ENCODE results near the gene SMIM43.

The SMIM43 gene

DNA sequence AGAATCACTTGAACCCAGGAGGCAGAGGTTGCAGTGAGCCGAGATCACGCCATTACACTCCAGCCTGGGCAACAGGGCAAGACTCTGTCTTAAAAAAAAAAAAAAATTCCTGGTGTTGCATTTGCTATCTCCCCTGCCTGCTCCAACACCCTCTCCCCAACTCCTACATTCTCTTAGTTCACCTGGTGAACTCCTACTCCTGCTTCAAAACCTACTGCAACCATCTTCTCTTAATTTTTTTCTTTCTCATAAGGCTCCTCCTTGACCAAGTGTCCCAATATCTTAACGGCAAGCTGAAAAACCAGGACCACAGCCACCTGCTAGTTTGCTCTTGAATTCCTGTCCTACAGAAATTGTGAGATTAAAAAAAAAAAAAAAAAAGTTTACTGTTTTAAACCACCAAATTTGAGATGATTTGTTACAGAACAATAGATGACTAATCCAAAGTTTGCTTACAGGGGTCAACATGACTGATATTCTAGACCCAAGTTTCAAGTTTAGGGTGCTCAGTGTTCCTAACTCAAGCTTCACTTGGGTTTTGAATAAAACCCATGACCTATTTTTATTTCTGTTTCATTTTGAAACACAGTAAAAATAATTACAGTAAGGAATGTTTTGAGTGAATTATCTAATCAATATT lies 55.1 kb downstream of the SMIM43 start:
- peaks cover 33% of the 10 kb centered on the region for H3K4me1 Mint-ChIP-seq (ENCODE audit: low read depth)
- no peaks in the 10 kb centered on the region for H3K9me3 Mint-ChIP-seq
- H3K27me3 Mint-ChIP-seq (ENCODE audit: low read depth): peaks cover 27% of the 10 kb centered on the region
- no peaks in the 10 kb centered on the region for H3K36me3 Mint-ChIP-seq (ENCODE audit: low read depth)
- H3K4me3 Mint-ChIP-seq: no peak overlapping the region
- no peak overlapping the region for H3K27ac Mint-ChIP-seq

Measured in T-helper 1 cell treated with Interleukin-12 subunit alpha and Interleukin-12 subunit beta and Interleukin-4 antibody, amounts not matched to agents 30 μg/mL and 1 μg/mL, for 36 hours (primary cell).